Neural cell (in vitro differentiated cells): ENCODE results near the gene CRIP1. TPM values are rescaled to one million over a fixed set of nuclear protein-coding genes. Genes with fewer than 3 reads are reported as not detected.

Experiments
- H2AFZ ChIP-seq: fragments of 200-600, 300-800 bp; sonication (generic), shearing (Covaris generic); 2 replicates; pipeline ENCODE4 v1.6.0; 2014; ENCODE audit warnings: low read depth, mild to moderate bottlenecking, antibody characterized with exemption, low read length, moderate library complexity
- H3F3A ChIP-seq: fragments of 200-600 bp; shearing (Covaris generic); 2 replicates; pipeline ENCODE4 v1.6.1; 2016; ENCODE audit warnings: mild to moderate bottlenecking, moderate library complexity, mixed read lengths, antibody characterized with exemption, low read length; ENCODE audit not compliant: insufficient read depth, poor library complexity, severe bottlenecking
- H3K27ac ChIP-seq: fragments of 200-600, 300-800 bp; sonication (generic), shearing (Covaris generic); 2 replicates; pipeline ENCODE4 v1.5.1; 2014; ENCODE audit warnings: mild to moderate bottlenecking, low read length, moderate library complexity
- H3K27me3 ChIP-seq: fragments of 300-800, 200-600 bp; sonication (generic), shearing (Covaris generic); 2 replicates; pipeline ENCODE4 v1.6.0; 2014; ENCODE audit warnings: mild to moderate bottlenecking, low read depth, low read length, moderate library complexity; ENCODE audit not compliant: insufficient read depth
- H3K36me3 ChIP-seq: fragments of 300-800, 200-600 bp; sonication (generic), shearing (Covaris generic); 2 replicates; pipeline ENCODE4 v1.5.1; 2014; ENCODE audit warnings: mild to moderate bottlenecking, antibody characterized with exemption, low read length, moderate library complexity; ENCODE audit not compliant: insufficient read depth
- H3K4me2 ChIP-seq: fragments of 300-800, 200-600 bp; sonication (generic), shearing (Covaris generic); 2 replicates; pipeline ENCODE4 v1.6.0; 2014; ENCODE audit warnings: mild to moderate bottlenecking, low read length
- H3K4me3 ChIP-seq: fragments of 300-800, 200-600 bp; sonication (generic), shearing (Covaris generic); 2 replicates; pipeline ENCODE4 v1.5.1; 2014; ENCODE audit warnings: mild to moderate bottlenecking, low read length, moderate library complexity
- H3K79me2 ChIP-seq: fragments of 200-600 bp; shearing (Covaris generic); replicated peaks from 2 replicates; pipeline ENCODE4 v1.6.0; 2014; ENCODE audit warnings: mild to moderate bottlenecking, low read length, moderate library complexity; ENCODE audit not compliant: insufficient read depth
- H3K9ac ChIP-seq: fragments of 300-800, 200-600 bp; sonication (generic), shearing (Covaris generic); 2 replicates; pipeline ENCODE4 v1.6.1; 2016; ENCODE audit warnings: mild to moderate bottlenecking, low read length, mixed read lengths
- H3K9me2 ChIP-seq: fragments of 200-600 bp; shearing (Covaris generic); 2 replicates; pipeline ENCODE4 v1.6.1; 2016; ENCODE audit warnings: mild to moderate bottlenecking, low read length, mixed read lengths; ENCODE audit not compliant: insufficient read depth
- H3K9me3 ChIP-seq: fragments of 200-600, 300-800 bp; sonication (generic), shearing (Covaris generic); 2 replicates; pipeline ENCODE4 v1.6.1; 2016; ENCODE audit warnings: mild to moderate bottlenecking, mixed run types, low read length, moderate library complexity, mixed read lengths
- H4K20me1 ChIP-seq: fragments of 200-600 bp; shearing (Covaris generic); 2 replicates; pipeline ENCODE4 v1.6.1; 2016; ENCODE audit warnings: mild to moderate bottlenecking, mixed run types; ENCODE audit not compliant: insufficient read depth
- EP300 ChIP-seq: fragments of 450-650 bp; conservative IDR thresholded peaks from 2 replicates; pipeline ENCODE4 v1.6.1; 2014; ENCODE audit warnings: antibody characterized with exemption, mild to moderate bottlenecking, moderate library complexity; ENCODE audit not compliant: poor library complexity, severe bottlenecking
- EZH2 ChIP-seq: fragments of 200-600, 300-800 bp; shearing (Covaris generic), sonication (generic); IDR thresholded peaks from 2 replicates; pipeline ENCODE4 v1.6.1; 2014; ENCODE audit warnings: antibody characterized with exemption, low read length, borderline replicate concordance, mild to moderate bottlenecking; ENCODE audit not compliant: insufficient read depth, poor library complexity, severe bottlenecking
- MXI1 ChIP-seq: fragments of 450-650 bp; conservative IDR thresholded peaks from 2 replicates; pipeline ENCODE4 v1.6.1; 2014; ENCODE audit warnings: antibody characterized with exemption, mild to moderate bottlenecking; ENCODE audit not compliant: poor library complexity, severe bottlenecking
- POLR2AphosphoS5 ChIP-seq: IDR thresholded peaks from 2 replicates; pipeline ENCODE4 v1.6.1; 2012
- RAD21 ChIP-seq: fragments of 450-650 bp; conservative IDR thresholded peaks from 2 replicates; pipeline ENCODE4 v1.6.1; 2014; ENCODE audit warnings: antibody characterized with exemption, mild to moderate bottlenecking, moderate library complexity
- SMC3 ChIP-seq: fragments of 450-650 bp; conservative IDR thresholded peaks from 2 replicates; pipeline ENCODE4 v1.6.1; 2014; ENCODE audit warnings: antibody characterized with exemption, mild to moderate bottlenecking, moderate library complexity; ENCODE audit not compliant: poor library complexity
- TAF1 ChIP-seq: IDR thresholded peaks from 2 replicates; pipeline ENCODE4 v1.6.1; 2012; ENCODE audit warnings: low read depth
- polyA plus RNA-seq: library from polyadenylated mRNA; depleted of rRNA; stranded (reverse); fragments of >200 nt; gene quantifications from 2 replicates; pipeline ENCODE4 v1.2.3, GENCODE V29; 2014
- TF ChIP-seq, protein P1 (sequence below): IDR thresholded peaks from 2 replicates; pipeline ENCODE4 v1.6.1; 2012; ENCODE audit warnings: borderline replicate concordance
- TF ChIP-seq, protein P2 (sequence below): fragments of 450-650 bp; IDR thresholded peaks from 2 replicates; pipeline ENCODE4 v1.5.1; 2014; ENCODE audit warnings: antibody characterized with exemption, mild to moderate bottlenecking, moderate library complexity; ENCODE audit not compliant: poor library complexity, severe bottlenecking

CRIP1 gene
- polyA plus RNA-seq, 1 donor from 2014 or later, result 0.58 TPM

DNA sequence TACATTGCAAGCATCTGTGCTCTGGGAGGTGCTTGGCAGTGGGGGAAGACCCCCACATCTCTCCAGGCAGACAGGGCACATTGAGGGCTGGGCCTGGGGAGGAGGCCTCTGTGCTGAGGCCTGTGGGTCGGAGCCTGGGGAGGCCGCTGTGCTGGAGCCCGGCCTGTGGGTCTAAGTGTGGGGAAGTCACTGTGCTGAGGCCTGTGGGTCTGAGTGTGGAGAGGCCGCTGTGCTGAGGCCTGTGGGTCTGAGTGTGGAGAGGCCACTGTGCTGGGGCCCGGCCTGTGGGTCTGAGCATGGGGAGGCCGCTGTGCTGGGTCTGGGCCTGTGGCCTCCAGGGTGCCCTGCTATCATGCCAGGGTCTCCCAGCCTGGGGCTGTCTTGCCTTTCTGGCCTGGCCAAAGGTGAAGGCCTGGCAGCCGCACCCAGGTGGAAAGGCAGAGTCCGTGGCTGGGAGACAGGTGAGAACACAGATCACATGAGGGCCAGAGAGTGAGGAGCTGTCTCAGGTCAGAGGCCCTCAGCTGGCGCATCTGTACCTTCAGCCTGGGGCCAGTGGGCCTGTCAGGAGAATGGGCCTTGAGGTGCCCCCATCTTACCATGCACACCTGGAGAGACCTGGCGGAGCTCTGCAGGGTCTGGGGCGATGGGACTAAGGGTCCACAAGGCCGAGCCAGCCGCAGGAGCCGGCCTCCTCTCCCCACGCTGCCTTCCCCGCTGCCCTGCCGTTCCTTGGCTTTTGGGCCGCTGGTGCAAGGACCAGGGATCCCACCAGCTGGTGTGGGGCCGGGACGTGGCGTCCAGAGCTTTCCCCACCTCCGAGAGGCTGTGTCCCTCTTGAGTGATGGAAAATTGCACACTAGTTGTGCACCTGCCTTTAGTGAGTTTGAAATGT, 30.7 kb upstream of the CRIP1 start:
- TF ChIP-seq MXI1 (no peak), EZH2 (no peak), EP300 (no peak), POLR2AphosphoS5 (no peak), SMC3 (no peak)
- TF ChIP-seq, protein P1, sequence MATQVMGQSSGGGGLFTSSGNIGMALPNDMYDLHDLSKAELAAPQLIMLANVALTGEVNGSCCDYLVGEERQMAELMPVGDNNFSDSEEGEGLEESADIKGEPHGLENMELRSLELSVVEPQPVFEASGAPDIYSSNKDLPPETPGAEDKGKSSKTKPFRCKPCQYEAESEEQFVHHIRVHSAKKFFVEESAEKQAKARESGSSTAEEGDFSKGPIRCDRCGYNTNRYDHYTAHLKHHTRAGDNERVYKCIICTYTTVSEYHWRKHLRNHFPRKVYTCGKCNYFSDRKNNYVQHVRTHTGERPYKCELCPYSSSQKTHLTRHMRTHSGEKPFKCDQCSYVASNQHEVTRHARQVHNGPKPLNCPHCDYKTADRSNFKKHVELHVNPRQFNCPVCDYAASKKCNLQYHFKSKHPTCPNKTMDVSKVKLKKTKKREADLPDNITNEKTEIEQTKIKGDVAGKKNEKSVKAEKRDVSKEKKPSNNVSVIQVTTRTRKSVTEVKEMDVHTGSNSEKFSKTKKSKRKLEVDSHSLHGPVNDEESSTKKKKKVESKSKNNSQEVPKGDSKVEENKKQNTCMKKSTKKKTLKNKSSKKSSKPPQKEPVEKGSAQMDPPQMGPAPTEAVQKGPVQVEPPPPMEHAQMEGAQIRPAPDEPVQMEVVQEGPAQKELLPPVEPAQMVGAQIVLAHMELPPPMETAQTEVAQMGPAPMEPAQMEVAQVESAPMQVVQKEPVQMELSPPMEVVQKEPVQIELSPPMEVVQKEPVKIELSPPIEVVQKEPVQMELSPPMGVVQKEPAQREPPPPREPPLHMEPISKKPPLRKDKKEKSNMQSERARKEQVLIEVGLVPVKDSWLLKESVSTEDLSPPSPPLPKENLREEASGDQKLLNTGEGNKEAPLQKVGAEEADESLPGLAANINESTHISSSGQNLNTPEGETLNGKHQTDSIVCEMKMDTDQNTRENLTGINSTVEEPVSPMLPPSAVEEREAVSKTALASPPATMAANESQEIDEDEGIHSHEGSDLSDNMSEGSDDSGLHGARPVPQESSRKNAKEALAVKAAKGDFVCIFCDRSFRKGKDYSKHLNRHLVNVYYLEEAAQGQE, result no peak
- Histone ChIP-seq H3K4me2 (no peak overlapping the region), H3K27ac (no peak overlapping the region), H3K9me2 (no peaks in the 10 kb centered on the region), H3F3A (no peaks in the 10 kb centered on the region), H3K9me3 (no peaks in the 10 kb centered on the region), H3K4me3 (no peak overlapping the region), H3K9ac (no peak overlapping the region), H2AFZ (no peak overlapping the region), H3K36me3 (no peaks in the 10 kb centered on the region), H3K27me3 (no peaks in the 10 kb centered on the region), H4K20me1 (no peaks in the 10 kb centered on the region), H3K79me2 (no peaks in the 10 kb centered on the region)

DNA sequence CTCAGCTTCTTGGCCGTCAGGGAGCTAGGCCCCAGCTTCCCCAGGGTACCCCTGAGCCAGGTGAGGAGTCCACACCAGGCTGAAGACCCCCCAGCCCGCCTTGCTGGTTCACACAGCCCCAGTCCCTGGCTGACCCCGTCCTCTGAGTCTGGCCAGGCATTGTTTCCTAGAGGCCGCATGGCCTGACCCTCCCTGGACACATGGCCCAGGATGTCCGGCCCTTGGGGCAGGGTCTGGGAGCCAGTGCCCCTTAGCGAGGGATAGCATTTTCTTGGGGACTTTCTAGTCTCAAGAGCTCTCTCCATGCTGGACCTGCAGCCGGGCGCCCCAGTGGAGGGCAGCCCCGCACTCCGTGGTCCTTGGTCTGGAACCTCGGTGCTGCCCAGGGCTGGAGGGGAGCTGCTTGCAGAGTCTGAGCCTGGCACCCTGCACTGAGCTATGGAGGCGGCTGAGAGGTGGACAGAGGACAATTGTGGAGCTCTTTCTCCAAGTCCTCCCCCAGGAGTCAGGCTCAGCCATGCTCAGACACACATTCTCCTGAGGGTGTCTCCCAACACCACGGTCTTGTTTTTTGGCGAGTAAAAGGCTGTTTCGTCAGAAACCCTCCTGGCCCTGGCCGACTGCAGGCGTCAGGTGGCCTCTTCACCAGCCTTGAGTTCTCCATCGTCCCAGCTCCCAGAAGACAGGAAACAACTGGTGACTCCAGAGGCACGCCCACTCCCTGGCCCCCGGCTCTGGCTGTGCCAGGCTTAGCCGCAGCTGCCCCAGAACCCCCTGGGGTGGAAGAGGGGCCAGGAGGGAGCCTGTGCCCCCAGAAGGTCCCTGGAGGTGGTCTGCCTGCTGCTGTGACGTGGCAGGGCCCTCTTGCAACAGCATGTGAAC, 29.7 kb upstream of the CRIP1 start:
- Histone ChIP-seq H3K79me2 (no peaks in the 10 kb centered on the region), H3K36me3 (no peaks in the 10 kb centered on the region), H2AFZ (no peak overlapping the region), H3K4me2 (no peak overlapping the region), H3K9me2 (no peaks in the 10 kb centered on the region), H3K9me3 (no peaks in the 10 kb centered on the region), H3K4me3 (no peak overlapping the region), H3K27me3 (no peaks in the 10 kb centered on the region), H3F3A (no peaks in the 10 kb centered on the region), H3K9ac (no peak overlapping the region), H3K27ac (no peak overlapping the region), H4K20me1 (no peaks in the 10 kb centered on the region)
- TF ChIP-seq EP300, result no peak
- TF ChIP-seq, protein P2, sequence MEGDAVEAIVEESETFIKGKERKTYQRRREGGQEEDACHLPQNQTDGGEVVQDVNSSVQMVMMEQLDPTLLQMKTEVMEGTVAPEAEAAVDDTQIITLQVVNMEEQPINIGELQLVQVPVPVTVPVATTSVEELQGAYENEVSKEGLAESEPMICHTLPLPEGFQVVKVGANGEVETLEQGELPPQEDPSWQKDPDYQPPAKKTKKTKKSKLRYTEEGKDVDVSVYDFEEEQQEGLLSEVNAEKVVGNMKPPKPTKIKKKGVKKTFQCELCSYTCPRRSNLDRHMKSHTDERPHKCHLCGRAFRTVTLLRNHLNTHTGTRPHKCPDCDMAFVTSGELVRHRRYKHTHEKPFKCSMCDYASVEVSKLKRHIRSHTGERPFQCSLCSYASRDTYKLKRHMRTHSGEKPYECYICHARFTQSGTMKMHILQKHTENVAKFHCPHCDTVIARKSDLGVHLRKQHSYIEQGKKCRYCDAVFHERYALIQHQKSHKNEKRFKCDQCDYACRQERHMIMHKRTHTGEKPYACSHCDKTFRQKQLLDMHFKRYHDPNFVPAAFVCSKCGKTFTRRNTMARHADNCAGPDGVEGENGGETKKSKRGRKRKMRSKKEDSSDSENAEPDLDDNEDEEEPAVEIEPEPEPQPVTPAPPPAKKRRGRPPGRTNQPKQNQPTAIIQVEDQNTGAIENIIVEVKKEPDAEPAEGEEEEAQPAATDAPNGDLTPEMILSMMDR, result no peak
- TF ChIP-seq MXI1, result no peak
- no peak for TF ChIP-seq EZH2
- TF ChIP-seq POLR2AphosphoS5, result no peak
- no peak for TF ChIP-seq TAF1
- TF ChIP-seq SMC3, result no peak
- TF ChIP-seq RAD21, result no peak
- TF ChIP-seq, protein P1, result no peak
